ENCODE results near the gene NOD1.
A peak's percentile ranks its signal among the peaks of the same experiment; 100 is the strongest.
"Not testable (repeated sequence)": the region's sequence is repeated elsewhere in the genome, so short reads cannot be mapped to it uniquely, and the experiment has no call there.

The NOD1 gene

GRCh38 chr7:30420662-30421061, 57.9 kb downstream of the NOD1 start:
- no peak for TF ChIP-seq CTCF (IDR thresholded peaks at IDR 0.05; ENCODE audit: control insufficient read depth, extremely low read depth, insufficient read depth)
- no peak for DNase-seq (ENCODE audit: low read depth)
- no peak overlapping the region for H3K4me3 ChIP-seq (ENCODE audit: low read depth, low read length)

- not testable (repeated sequence) for H3K4me3 ChIP-seq (ENCODE audit: low read depth, low read length); DNase-seq (ENCODE audit: low read depth)
Observed at GRCh38 chr7:30420080-30420479, 58.5 kb downstream of the NOD1 start.

- no peak overlapping the region for H3K4me3 ChIP-seq (ENCODE audit: low read depth, low read length)
- DNase-seq (ENCODE audit: low read depth), result no peak
- TF ChIP-seq CTCF (IDR thresholded peaks at IDR 0.05; ENCODE audit: control insufficient read depth, extremely low read depth, insufficient read depth), result no peak
Observed at GRCh38 chr7:30413864-30414263, 64.7 kb downstream of the NOD1 start.

GRCh38 chr7:30412782-30413504, 65.6 kb downstream of the NOD1 start:
- peak; percentile 70 for TF ChIP-seq CTCF (IDR thresholded peaks at IDR 0.05; ENCODE audit: control insufficient read depth, extremely low read depth, insufficient read depth)
- H3K4me3 ChIP-seq (ENCODE audit: low read depth, low read length), result no peak overlapping the region
- DNase-seq (ENCODE audit: low read depth), result peak; percentile 73

- no peak for TF ChIP-seq CTCF (IDR thresholded peaks at IDR 0.05; ENCODE audit: control insufficient read depth, extremely low read depth, insufficient read depth)
- no peak overlapping the region for H3K4me3 ChIP-seq (ENCODE audit: low read depth, low read length)
Observed at GRCh38 chr7:30411897-30412296, 66.7 kb downstream of the NOD1 start.

GRCh38 chr7:30411173-30411572, 67.4 kb downstream of the NOD1 start:
- TF ChIP-seq CTCF (IDR thresholded peaks at IDR 0.05; ENCODE audit: control insufficient read depth, extremely low read depth, insufficient read depth), result no peak
- no peak for DNase-seq (ENCODE audit: low read depth)
- H3K4me3 ChIP-seq (ENCODE audit: low read depth, low read length), result no peak overlapping the region

More at GRCh38 chr7:30411897-30412296, 66.7 kb downstream of the NOD1 start:
- DNase-seq (ENCODE audit: low read depth), result no peak

GRCh38 chr7:30406664-30407425, 71.7 kb downstream of the NOD1 start:
- no peak for DNase-seq (ENCODE audit: low read depth)
- H3K4me3 ChIP-seq (ENCODE audit: low read depth, low read length), result no peak overlapping the region
- TF ChIP-seq CTCF (IDR thresholded peaks at IDR 0.05; ENCODE audit: control insufficient read depth, extremely low read depth, insufficient read depth), result no peak

Measured in LNCaP clone FGC (cell line).